Breast epithelium (tissue), 3 donors: ENCODE measurements around the gene TMTC1.

Experiments used
- POLR2A ChIP-seq: fragments of 450-650 bp; IDR thresholded peaks from one replicate; pipeline ENCODE4 v1.6.1; 2016; ENCODE audit warnings: antibody characterized with exemption, mild to moderate bottlenecking, moderate library complexity
- TF ChIP-seq, protein P1 (sequence below), 3 donors: fragments of 450-650 bp; IDR thresholded peaks; one replicate each; pipeline ENCODE4 v1.5.1; 2016 to 2017; ENCODE audit warnings: antibody characterized with exemption in 3 of 3, mild to moderate bottlenecking in 3 of 3, moderate library complexity in 3 of 3

DNA sequence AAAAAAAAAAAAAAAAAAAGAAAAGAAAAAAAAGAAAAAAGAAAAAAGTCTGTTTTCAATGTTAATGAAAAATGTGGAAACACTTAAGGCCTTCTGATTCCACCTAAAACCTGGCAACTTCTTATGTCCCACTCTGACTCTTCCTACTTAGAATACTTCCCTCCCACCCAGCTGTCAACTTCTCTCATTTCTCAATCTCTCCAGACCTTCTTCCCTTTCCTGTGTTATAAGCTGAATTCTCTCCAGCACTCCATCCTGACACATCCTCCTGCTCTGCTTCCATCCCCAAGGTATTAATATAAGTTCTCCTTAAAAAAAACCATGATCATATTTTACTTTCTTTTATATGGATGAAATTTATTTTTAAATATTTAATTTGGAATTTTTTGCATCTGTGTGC lies 20.3 kb upstream of the TMTC1 start:
- TF ChIP-seq, protein P1, sequence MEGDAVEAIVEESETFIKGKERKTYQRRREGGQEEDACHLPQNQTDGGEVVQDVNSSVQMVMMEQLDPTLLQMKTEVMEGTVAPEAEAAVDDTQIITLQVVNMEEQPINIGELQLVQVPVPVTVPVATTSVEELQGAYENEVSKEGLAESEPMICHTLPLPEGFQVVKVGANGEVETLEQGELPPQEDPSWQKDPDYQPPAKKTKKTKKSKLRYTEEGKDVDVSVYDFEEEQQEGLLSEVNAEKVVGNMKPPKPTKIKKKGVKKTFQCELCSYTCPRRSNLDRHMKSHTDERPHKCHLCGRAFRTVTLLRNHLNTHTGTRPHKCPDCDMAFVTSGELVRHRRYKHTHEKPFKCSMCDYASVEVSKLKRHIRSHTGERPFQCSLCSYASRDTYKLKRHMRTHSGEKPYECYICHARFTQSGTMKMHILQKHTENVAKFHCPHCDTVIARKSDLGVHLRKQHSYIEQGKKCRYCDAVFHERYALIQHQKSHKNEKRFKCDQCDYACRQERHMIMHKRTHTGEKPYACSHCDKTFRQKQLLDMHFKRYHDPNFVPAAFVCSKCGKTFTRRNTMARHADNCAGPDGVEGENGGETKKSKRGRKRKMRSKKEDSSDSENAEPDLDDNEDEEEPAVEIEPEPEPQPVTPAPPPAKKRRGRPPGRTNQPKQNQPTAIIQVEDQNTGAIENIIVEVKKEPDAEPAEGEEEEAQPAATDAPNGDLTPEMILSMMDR (IDR thresholded peaks at IDR 0.05), result no peak
- TF ChIP-seq POLR2A, result no peak
